Panc1 (cell line): ENCODE data around the gene COL6A3. TPM values are rescaled to one million over a fixed set of nuclear protein-coding genes. Genes with fewer than 3 reads are reported as not detected.

Source experiments
- ATAC-seq: fragments of 200-7000 bp; cut with Tn5 transposase; 2 replicates; pipeline ENCODE4 v1.9.1; 2020; ENCODE audit warnings: mild to moderate bottlenecking, moderate library complexity
- BruUV-seq: library from RNA; stranded (reverse); fragments of 400-500 nt; replicated peaks from 2 replicates; lab custom pipeline; 2021; lab: Mats Ljungman, UMichigan
- CTCF ChIA-PET: fragments of 300-600 bp; sonication (Branson Sonifier 250); formaldehyde crosslinking; loops from one replicate; lab custom pipeline; 2022; ENCODE audit warnings: antibody characterized with exemption; lab: Charles Lee
- POLR2A ChIA-PET: fragments of 300-600 bp; sonication (Branson Sonifier 250); formaldehyde crosslinking; loops from one replicate; lab custom pipeline; 2022; ENCODE audit warnings: antibody characterized with exemption; lab: Charles Lee
- DNase-seq: peaks from one replicate; pipeline ENCODE4 v3.0.0-alpha.2; 2010; ENCODE audit warnings: low read depth, low spot score
- H3K27ac ChIP-seq: 2 replicates; pipeline ENCODE4 v1.5.1; 2011; ENCODE audit warnings: mild to moderate bottlenecking, low read length, inconsistent platforms
- H3K27me3 ChIP-seq: fragments of 200-500 bp; sonication (Bioruptor generic); 2 replicates; pipeline ENCODE4 v1.6.0; 2014; ENCODE audit warnings: low read length, inconsistent platforms; ENCODE audit not compliant: control insufficient read depth, insufficient read depth
- H3K36me3 ChIP-seq: fragments of 200-500 bp; sonication (Bioruptor generic); 2 replicates; pipeline ENCODE4 v1.5.1; 2014; ENCODE audit warnings: inconsistent platforms, mild to moderate bottlenecking, low read length, moderate library complexity; ENCODE audit not compliant: control insufficient read depth, insufficient read depth
- H3K4me1 ChIP-seq: 2 replicates; pipeline ENCODE4 v1.5.1; 2011; ENCODE audit warnings: inconsistent platforms, mild to moderate bottlenecking, low read length, moderate library complexity; ENCODE audit not compliant: control insufficient read depth, insufficient read depth
- H3K4me3 ChIP-seq, 2 experiments: 2 replicates each; pipeline ENCODE4 v1.5.1; 2011 to 2012; ENCODE audit warnings: low read depth in 2 of 2, low read length in 2 of 2, mild to moderate bottlenecking in 2 of 2, inconsistent platforms in 1 of 2, moderate library complexity in 1 of 2
- H3K9me3 ChIP-seq: fragments of 200-500 bp; sonication (Bioruptor generic); 2 replicates; pipeline ENCODE4 v1.5.1; 2014; ENCODE audit warnings: low read depth, mild to moderate bottlenecking, inconsistent platforms, low read length, moderate library complexity; ENCODE audit not compliant: control insufficient read depth, insufficient read depth
- POLR2AphosphoS5 ChIP-seq: IDR thresholded peaks from 2 replicates; pipeline ENCODE4 v1.6.1; 2012; ENCODE audit warnings: mild to moderate bottlenecking, low read depth, low read length, moderate library complexity
- SIN3A ChIP-seq: IDR thresholded peaks from 2 replicates; pipeline ENCODE4 v1.6.1; 2012; ENCODE audit warnings: low read depth, mild to moderate bottlenecking, low read length, moderate library complexity, borderline replicate concordance; ENCODE audit not compliant: insufficient read depth
- TCF7L2 ChIP-seq: IDR thresholded peaks from 2 replicates; pipeline ENCODE4 v1.6.1; 2011; ENCODE audit warnings: mild to moderate bottlenecking, low read depth, low read length, inconsistent platforms
- in situ Hi-C: cut with HindIII; loops from 2 replicates; pipeline ENCODE4 v1.10.0; 2016; ENCODE audit warnings: low sequenced_read_pairs, low pct_unique_long_range_greater_than_20kb
- intact Hi-C: fragments of 100-400 bp; cut with micrococcal nuclease; formaldehyde crosslinking; loops from one replicate; pipeline ENCODE4 v1.10.0; 2022; ENCODE audit not compliant: unreplicated experiment
- total RNA-seq: library from RNA; stranded (reverse); gene quantifications from one replicate; pipeline ENCODE4 v1.2.1, GENCODE V29; 2021; ENCODE audit not compliant: unreplicated experiment
- TF ChIP-seq, protein P1 (sequence below), 2 experiments: IDR thresholded peaks; 2 replicates each; pipeline ENCODE4 v1.6.1; 2011 to 2012; ENCODE audit warnings: low read depth in 2 of 2, control low read depth in 1 of 2, low read length in 1 of 2, mild to moderate bottlenecking in 1 of 2, moderate library complexity in 1 of 2; ENCODE audit not compliant: insufficient read depth in 1 of 2
- TF ChIP-seq, protein P2 (sequence below): fragments of 450-650 bp; IDR thresholded peaks from 2 replicates; pipeline ENCODE4 v1.5.1; 2017; ENCODE audit warnings: mild to moderate bottlenecking

COL6A3 gene
- total RNA-seq, 1 experiment from 2014 or later: 0.69 TPM

GRCh38 chr2:237406371-237406895, 7.5 kb downstream of the COL6A3 start:
- H3K27ac ChIP-seq: no peak overlapping the region
- ChIA-PET CTCF (no interaction called here), POLR2A (no interaction called here)
- H3K4me3 ChIP-seq: no peak overlapping the region
- intact Hi-C loops (loop anchor here (10.0 kb wide), 1 partner anchor 252 kb away; no protein-coding TSS in a partner anchor), in situ Hi-C loops (no loop called here)
- 0 out of 2 replicates have a peak, but pooled peaks cover 4% of the 10 kb centered on the region for H3K4me1 ChIP-seq
- no peaks in the 10 kb centered on the region for H3K36me3 ChIP-seq
- DNase-seq: no peak
- BruUV-seq: no TSS peak
- no peak for TF ChIP-seq POLR2AphosphoS5
- TF ChIP-seq SIN3A: no peak
- TF ChIP-seq, protein P1, sequence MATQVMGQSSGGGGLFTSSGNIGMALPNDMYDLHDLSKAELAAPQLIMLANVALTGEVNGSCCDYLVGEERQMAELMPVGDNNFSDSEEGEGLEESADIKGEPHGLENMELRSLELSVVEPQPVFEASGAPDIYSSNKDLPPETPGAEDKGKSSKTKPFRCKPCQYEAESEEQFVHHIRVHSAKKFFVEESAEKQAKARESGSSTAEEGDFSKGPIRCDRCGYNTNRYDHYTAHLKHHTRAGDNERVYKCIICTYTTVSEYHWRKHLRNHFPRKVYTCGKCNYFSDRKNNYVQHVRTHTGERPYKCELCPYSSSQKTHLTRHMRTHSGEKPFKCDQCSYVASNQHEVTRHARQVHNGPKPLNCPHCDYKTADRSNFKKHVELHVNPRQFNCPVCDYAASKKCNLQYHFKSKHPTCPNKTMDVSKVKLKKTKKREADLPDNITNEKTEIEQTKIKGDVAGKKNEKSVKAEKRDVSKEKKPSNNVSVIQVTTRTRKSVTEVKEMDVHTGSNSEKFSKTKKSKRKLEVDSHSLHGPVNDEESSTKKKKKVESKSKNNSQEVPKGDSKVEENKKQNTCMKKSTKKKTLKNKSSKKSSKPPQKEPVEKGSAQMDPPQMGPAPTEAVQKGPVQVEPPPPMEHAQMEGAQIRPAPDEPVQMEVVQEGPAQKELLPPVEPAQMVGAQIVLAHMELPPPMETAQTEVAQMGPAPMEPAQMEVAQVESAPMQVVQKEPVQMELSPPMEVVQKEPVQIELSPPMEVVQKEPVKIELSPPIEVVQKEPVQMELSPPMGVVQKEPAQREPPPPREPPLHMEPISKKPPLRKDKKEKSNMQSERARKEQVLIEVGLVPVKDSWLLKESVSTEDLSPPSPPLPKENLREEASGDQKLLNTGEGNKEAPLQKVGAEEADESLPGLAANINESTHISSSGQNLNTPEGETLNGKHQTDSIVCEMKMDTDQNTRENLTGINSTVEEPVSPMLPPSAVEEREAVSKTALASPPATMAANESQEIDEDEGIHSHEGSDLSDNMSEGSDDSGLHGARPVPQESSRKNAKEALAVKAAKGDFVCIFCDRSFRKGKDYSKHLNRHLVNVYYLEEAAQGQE (IDR thresholded peaks at IDR 0.05; ENCODE audit: insufficient read depth in 1 of 2, low read depth in 2 of 2, low read length in 1 of 2): no peak
- TF ChIP-seq, protein P2, sequence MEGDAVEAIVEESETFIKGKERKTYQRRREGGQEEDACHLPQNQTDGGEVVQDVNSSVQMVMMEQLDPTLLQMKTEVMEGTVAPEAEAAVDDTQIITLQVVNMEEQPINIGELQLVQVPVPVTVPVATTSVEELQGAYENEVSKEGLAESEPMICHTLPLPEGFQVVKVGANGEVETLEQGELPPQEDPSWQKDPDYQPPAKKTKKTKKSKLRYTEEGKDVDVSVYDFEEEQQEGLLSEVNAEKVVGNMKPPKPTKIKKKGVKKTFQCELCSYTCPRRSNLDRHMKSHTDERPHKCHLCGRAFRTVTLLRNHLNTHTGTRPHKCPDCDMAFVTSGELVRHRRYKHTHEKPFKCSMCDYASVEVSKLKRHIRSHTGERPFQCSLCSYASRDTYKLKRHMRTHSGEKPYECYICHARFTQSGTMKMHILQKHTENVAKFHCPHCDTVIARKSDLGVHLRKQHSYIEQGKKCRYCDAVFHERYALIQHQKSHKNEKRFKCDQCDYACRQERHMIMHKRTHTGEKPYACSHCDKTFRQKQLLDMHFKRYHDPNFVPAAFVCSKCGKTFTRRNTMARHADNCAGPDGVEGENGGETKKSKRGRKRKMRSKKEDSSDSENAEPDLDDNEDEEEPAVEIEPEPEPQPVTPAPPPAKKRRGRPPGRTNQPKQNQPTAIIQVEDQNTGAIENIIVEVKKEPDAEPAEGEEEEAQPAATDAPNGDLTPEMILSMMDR: no peak
- TF ChIP-seq TCF7L2: no peak
- no peaks in the 10 kb centered on the region for H3K9me3 ChIP-seq
- no peak for ATAC-seq
- H3K27me3 ChIP-seq: no peaks in the 10 kb centered on the region

- POLR2A ChIA-PET: no interaction called here
- no peak overlapping the region for H3K4me3 ChIP-seq
- no peak for TF ChIP-seq SIN3A
- TF ChIP-seq, protein P1 (IDR thresholded peaks at IDR 0.05; ENCODE audit: insufficient read depth in 1 of 2, low read depth in 2 of 2, low read length in 1 of 2): no peak
- TF ChIP-seq TCF7L2: no peak
- TF ChIP-seq POLR2AphosphoS5: no peak
- TF ChIP-seq, protein P2: no peak
- DNase-seq (no peak), ATAC-seq (no peak)
- BruUV-seq: no TSS peak
- H3K27ac ChIP-seq: no peak overlapping the region
- H3K27me3 ChIP-seq: no peaks in the 10 kb centered on the region
- intact Hi-C loops (loop anchor here (10.0 kb wide), 1 partner anchor 251 kb away; no protein-coding TSS in a partner anchor), in situ Hi-C loops (no loop called here)
- CTCF ChIA-PET: no interaction called here
- H3K4me1 ChIP-seq: 0 out of 2 replicates have a peak, but pooled peaks cover 2% of the 10 kb centered on the region
- H3K36me3 ChIP-seq: no peaks in the 10 kb centered on the region
- H3K9me3 ChIP-seq: no peaks in the 10 kb centered on the region
These were observed 8.4 kb downstream of the COL6A3 start for GRCh38 chr2:237405605-237406004.
